HG03575 (cell line): Measurements from ENCODE around the gene STAB2.

Source experiments
- ATAC-seq: cut with Tn5 transposase; IDR thresholded peaks from one replicate; pipeline ENCODE4 v1.9.1; 2021; ENCODE audit not compliant: unreplicated experiment, insufficient number of reproducible peaks, low FRiP score; ENCODE audit errors: extremely low read depth

Gene STAB2

DNA sequence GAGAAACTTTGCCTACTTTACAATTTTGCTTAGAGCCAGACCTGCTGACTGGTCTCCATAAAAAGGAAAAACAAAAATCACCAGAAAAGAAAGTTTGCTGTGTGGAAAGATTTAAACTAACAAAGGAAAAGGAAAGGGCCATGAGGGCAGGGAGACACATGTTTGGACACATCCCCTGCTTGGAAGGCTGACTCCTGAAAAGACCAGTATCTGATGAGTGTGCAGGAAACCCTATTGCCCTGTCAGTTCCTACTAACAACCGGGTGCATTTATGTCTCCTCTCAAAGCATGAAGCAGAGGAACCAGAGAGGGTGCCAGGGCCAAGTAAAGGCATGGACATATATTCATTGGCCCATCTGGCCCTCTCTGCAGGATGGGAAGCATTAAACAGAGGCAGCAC lies 7.0 kb upstream of the STAB2 start:
- ATAC-seq = no peak

DNA sequence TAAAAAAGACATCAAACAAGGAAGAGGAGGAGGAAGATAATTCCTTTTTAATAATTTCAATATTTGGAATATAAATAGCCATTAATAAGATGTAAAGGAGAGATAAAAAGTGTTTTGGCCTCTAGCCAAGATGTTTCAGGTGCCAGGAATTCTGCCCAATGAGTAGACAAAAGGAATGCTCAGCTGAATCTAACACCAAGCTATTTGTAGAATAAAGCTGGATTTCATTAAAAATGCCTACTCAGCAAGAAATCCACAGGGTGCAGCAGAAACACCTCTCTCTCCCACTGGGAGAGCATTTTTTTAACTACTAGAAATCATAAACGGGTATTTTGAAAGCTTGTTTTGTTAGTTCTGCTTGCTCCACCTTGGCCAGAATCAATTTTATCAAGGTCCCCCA lies 4.1 kb upstream of the STAB2 start:
- no peak for ATAC-seq

DNA sequence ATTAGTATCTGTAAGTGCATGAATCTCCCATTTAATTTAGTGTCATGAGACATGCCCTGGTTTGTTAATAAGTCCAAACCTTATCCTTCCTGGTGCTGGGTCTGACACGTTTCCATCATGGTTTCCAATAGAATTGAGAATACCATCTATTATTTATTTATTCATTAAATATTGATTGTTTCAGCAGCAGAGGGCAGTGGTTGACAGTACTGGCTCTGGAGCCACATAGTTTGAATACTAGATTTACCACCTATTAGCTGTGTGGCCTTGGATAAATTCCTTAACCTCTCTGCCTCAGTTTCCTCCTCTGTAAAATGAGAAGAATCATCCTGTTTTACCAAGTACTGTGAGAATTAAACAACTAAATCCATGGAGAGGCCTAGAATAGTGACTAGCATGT lies 941 bp upstream of the STAB2 start:
- no peak for ATAC-seq

DNA sequence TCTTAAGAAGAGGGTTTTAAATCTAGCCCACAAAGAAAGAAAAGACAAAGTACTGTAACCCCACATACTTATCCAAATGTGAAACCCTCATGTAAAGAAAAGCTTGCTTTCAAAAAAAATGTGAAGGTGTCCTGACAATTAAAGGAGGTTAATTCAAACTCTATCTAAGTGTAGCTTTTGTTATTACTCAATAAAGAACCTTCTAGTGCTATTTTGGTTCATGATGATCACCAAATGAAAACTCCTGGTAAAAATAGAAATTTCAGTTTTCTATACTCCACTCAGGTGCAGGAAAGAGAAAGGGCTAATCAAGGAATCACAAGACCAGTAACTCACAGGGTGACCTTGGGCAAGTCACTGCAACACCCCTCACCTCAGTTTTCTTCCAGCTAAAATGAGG lies 1.6 kb downstream of the STAB2 start:
- no peak for ATAC-seq

DNA sequence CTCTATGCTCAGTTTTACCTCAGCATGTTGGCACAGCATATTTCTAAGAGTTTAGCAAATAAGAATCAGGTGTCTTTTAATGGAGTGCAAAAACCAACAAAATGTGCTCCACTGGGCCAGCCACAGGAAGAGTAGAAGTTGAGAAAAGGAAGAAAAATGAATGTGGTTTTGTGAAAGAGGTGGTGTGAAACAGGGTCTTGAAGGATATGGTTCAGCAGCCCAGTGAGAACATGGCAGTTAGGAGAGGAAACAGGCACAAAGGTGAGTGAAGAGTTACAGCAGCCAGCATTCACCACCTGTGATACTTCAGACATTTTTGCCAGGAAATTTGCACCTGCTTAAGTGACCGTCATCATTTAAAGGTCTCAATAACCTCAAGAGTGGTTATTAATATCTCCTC lies 2.4 kb downstream of the STAB2 start:
- ATAC-seq = no peak

DNA sequence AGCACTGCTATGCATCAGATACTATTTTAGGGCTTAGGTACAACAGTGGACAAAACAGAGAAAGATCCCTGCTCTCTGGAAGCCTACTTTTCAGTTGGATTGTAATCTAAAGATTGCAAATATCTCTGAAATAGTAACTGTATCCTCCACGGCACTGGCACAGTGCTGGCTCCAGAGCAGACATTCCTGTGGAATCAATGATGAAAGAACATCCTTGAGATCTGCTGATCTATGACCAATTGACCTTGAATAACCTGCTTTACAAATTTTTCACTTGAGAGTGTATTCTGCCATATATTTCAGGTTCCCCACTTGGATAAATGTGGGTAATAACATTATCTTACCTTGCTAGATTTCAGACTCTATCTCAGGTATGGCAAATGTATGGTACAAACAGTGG lies 3.2 kb downstream of the STAB2 start:
- ATAC-seq = no peak

DNA sequence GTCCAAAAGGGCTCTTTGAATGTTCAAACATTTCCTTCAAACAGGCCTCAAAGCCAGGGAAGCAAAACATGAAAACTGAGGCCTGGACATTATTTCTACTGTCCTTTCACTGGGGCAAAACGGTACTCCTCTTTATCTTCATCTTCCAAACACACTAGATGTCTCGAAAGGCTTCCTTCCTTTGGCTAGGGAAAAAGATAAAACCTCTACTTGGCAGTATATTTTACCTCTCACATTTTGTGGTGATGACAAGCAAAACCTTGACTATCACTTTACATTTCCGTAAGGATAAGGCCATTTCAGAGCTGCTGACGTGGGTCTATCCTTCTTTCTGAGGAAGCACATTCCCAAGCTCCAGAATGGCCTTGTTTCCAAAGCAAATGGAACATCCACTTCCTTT lies 9.9 kb downstream of the STAB2 start:
- ATAC-seq = no peak

DNA sequence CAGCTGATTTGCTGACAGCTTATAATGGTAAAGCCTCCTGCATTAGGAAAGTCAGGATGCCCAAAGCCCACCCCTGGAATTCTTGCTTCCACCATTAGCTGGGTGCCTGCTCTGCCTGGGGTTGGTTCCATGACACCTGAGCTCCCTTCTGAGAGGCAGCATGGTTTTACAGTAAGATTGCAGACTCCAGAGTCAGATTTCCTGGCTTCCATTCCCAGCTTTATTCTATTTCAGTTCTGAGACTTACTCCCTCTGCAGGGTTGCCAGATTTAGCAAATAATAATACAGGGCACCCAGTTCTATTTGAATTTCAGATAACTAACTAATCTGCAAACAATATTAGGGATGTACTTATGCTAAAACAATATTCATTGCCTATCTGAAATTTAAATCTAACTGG lies 12.2 kb downstream of the STAB2 start:
- ATAC-seq = no peak

DNA sequence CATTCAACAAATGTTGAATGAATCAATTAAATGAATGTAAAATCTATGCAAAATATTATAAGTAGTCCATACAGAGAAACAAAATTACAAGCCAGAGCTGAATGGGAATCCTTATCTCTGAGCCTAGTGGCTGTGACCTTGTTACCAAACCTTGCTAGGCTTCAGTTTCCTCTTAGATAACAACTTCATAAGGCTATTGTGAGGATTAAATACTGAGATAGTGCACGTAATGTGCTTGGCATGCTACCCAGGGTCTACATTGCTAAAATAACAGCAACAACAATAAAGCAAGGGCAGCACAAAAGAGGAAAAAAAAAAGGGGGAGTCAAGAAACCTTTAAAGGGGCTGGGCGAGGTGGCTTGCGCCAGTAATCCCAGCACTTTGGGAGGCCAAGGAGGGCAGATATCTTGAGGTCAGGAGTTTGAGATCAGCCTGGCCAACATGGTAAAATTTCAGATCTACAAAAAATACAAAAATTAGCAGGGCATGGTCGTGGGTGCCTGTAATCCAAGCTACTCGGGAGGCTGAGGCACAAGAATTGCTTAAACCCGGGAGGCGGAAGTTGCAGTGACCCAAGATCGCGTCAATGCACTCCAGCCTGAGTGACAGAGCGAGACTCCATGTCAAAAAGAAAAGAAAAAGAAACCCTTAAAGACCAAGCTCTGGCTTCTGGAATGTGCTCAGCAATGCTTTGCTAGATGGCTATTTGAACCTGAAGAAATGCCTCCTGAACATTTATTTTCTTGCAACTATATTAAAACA lies 14.1 kb downstream of the STAB2 start:
- ATAC-seq = no peak

DNA sequence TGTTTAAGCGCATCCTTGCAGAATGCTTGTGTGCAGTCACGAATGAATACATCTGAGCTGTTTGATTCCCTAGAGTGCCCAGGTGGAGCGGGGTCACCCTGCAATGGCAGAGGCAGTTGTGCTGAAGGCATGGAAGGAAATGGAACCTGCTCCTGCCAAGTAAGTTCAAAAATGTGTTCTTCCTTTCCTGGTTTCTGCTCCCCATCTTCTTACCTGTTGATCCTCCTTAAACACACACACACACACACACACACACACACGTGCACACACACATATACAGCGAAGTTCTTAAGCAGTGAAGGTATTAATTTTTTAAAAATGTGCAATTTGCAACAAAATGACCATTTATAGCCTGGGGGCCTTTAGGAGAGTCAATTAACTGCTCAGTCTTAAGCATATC lies 33.3 kb downstream of the STAB2 start:
- ATAC-seq = no peak

DNA sequence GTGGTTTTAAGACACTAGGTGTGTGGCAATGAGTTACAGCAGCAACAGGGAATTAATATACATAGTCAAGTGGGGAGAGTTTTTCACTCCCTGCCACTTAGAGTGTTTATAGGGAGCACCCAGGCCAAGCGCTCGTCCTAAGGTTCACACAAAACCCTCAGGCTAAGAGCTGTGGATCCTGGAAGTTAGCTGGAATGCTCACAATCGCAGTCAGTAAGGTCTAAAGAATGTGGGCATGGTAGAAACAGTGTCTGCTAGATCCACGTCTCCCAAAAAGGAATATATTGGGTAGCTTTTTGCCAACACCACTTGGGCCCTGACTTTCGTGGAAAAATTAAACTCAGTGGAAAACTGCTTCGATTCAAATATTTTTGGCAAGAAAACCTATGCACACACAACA lies 36.6 kb downstream of the STAB2 start:
- no peak for ATAC-seq

DNA sequence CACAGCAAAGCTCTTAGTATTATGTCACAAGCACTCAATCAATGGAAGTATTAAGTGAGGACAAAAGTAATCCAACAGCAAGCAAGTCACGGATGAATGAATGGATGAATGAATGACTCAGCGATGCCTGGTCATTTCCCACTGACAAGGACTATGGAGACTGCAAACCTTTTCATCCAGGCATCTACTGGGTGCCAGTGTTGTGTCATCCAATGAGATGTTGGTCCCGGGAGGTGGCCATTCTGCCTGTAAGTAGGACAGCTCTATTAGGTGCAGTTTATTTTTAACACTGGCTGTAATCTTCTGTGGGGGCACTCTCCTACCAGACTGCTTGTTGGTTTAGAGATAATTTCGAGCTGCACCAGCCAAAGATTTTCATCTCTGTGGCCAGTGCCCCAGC lies 39.4 kb downstream of the STAB2 start:
- no peak for ATAC-seq

DNA sequence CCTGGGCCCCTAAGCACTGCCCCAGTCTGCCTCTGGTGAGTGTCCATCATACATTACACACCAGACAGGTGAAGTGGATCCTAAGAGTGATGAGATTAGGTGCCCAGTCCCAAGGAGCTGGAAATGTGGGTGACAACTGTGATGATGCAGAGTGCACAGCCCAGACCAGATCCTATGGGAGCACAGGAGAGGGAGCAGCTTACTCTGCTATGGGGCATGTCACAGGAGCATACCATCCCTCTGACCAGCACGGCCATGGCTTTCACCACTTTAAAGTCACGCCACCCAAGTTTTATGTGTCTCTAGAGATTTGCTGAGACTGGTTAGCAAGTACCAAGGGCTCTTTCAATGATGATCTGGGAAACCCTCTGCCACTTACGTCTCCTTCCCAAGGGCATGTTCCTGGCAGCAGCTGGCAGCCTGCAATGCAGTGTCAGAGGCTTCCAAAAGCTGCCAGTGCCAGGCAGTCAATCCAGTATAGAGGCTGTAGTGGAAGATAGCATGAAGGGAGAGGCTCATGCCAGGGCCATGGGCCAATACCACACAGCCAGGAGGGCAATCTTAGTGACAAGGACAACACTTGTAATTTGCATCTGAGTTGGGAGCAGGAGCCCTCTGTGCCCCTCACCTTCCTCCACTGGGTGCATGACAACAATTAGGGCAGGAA lies 40.2 kb downstream of the STAB2 start:
- ATAC-seq = no peak

DNA sequence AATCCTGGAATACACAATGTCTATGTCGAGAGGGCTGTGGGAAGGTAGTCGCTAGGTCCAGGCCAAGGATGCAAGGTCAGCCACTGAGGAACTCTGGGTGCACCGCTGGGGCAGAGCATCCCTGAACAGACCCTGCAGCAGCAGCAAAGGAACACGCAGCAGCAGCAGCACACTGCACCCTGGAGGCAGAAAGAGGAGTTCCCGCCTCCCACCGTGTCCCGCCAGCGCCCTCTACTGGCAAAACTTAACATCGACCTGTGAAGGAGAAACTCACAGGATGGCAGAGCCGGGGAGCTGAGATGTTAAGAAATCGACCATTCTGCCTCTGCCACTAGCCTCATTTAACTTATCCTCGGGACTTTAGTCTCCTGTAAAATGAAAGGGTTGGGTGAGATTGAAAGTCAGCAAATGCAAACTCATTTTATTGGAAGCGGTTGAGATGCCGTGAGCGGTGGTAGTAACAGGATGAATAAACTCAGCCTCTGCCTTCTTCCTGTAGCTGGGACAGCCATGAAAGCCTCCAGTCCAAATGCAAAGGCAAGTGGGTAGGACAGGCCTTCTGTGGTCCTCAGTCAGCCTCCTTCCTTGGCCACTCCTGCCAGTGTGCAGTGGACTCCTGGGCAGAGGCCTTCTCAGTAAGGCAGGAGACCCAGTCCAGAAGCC lies 45.6 kb downstream of the STAB2 start:
- no peak for ATAC-seq

DNA sequence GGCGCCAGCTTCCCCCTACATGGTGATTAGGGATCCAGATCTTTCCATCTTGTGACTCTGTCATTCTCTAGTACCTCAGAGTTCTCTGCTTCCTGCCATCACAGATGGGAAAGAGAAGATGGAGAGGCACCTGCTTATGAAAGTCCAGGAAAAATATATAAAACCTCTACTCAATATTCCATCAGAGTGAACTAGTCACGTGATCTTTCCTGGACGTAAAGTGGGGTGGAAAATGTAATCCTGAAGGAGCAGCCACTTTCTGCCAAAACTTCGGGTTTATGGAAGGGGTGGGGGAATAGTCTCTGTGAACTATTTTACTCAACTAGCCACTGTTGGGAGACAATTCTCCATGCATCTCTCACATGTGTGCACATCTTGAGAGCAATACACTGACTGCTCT lies 47.7 kb downstream of the STAB2 start:
- no peak for ATAC-seq

DNA sequence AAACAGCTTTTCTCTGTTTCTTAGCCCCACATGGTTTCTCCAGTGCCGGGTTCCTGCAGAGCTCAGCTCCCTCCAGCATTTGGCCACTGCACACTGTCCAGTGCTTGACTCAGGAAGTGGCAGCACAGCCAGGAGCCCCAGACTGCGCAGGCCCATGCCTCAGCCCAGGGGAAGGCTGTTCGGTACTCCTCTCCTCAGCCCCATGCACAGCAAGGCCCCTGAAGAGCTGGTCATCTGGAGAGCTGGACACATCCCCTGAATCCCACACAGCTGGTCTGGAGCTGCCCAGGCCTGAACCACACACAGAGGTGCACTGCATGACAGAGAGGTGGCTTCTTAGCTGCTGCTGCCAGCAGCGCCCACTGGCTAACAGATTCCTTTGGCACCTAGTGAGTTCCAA lies 48.3 kb downstream of the STAB2 start:
- no peak for ATAC-seq

DNA sequence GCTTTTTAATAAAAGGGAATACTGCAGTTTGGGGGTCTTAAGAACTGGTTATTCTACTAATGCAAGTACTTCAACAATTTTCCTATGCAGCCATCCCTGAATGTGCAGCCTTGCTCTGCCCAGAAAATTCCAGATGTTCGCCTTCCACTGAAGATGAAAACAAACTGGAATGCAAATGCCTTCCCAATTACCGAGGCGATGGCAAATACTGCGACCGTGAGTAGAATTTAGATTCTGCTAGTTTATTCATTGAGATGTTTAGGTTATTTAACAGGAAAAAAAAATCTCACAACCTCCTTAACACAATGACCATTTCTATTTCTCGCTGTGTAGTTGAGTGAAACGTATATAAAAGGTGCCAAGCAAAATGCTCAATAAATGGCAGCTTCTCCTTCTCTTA lies 49.9 kb downstream of the STAB2 start:
- ATAC-seq = no peak

DNA sequence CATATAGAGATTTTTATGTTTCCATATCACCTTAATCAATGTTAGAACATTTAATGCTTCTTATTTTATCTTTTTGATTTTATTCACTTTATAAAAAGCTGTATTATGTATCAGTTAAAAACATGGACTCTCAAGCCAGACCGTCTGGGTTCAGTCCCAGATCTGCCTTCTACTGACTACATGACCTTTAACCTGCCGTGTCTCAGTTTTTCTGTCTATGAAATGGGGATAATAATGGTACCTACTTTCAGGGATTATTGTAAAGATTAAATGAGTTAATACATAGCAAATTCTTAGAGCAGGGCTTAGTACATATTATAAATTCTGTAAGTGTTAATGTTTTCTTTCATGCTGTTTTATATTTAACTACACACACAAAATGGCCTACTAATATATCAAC lies 50.4 kb downstream of the STAB2 start:
- ATAC-seq = no peak

DNA sequence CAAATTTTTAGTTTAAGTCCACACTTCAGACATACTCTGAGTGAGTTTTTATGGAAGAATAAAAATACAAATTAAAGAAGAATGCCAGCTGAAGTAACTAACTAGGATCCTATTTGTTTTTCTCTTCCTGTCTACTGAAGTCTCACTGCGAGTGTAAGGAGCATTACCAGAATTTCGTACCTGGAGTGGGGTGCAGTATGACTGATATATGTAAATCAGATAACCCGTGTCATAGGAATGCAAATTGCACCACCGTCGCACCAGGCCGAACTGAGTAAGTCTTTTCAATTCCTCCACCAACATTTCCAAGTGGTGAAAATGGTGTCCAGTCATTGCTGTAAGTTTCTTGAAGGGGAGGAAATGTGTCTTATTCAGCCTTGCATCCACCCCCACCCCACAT lies 52.9 kb downstream of the STAB2 start:
- no peak for ATAC-seq

DNA sequence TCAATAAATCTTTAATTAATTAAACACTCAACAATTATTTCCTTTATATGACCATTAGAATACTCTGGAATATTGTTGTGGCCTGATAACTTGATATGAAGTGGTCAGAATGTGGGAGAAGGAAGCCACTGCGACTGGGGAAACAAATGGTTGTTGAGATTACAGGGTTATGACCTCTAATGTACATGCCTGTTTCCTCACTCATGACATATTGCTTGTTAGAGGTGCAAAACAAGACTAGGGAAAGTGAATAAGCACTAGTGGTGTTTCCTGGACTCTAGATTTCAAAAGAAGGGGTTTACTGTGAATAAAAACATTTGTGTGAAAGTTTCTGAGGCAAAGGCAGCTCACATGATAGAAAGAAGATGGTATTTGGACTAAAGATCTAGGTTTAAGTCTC lies 53.3 kb downstream of the STAB2 start:
- no peak for ATAC-seq
